H7 (cell line): ENCODE results near the gene CLIP4. TPM values are rescaled to one million over a fixed set of nuclear protein-coding genes. Genes with fewer than 3 reads are reported as not detected.

Source experiments
- DNase-seq: peaks from one replicate; pipeline ENCODE4 v3.0.0; 2012
- H3K27me3 ChIP-seq: 2 replicates; pipeline ENCODE4 v1.6.0; 2011; ENCODE audit warnings: mild to moderate bottlenecking, low read length; ENCODE audit not compliant: control insufficient read depth, insufficient read depth
- H3K36me3 ChIP-seq: replicated peaks from 2 replicates; pipeline ENCODE4 v1.5.1; 2011; ENCODE audit warnings: low read length; ENCODE audit not compliant: control insufficient read depth, insufficient read depth
- H3K4me3 ChIP-seq: 2 replicates; pipeline ENCODE4 v1.5.1; 2011; ENCODE audit warnings: low read depth, mild to moderate bottlenecking, control low read depth, low read length, moderate library complexity; ENCODE audit not compliant: insufficient read depth
- total RNA-seq: library from RNA; depleted of rRNA; stranded (reverse); fragments of >200 nt; shearing (Covaris generic); gene quantifications from 2 replicates; pipeline ENCODE4 v1.2.3, GENCODE V29; 2014

The CLIP4 gene
- total RNA-seq, 1 experiment from 2014 or later = 2.0 TPM

- H3K4me3 ChIP-seq = no peak overlapping the region
- H3K27me3 ChIP-seq = peaks cover 8% of the 10 kb centered on the region; the same call in 1 of the 2 replicates
- no peak for DNase-seq
- H3K36me3 ChIP-seq = no peaks in the 10 kb centered on the region
Observed at GRCh38 chr2:29175338-29175737, 60.1 kb downstream of the CLIP4 start.

GRCh38 chr2:29182334-29182733 lies 67.1 kb downstream of the CLIP4 start:
- H3K4me3 ChIP-seq = no peak overlapping the region
- H3K36me3 ChIP-seq = no peaks in the 10 kb centered on the region
- no peaks in the 10 kb centered on the region; the same call in 1 of the 2 replicates for H3K27me3 ChIP-seq
- DNase-seq = no peak

GRCh38 chr2:29182920-29183319 lies 67.7 kb downstream of the CLIP4 start:
- H3K27me3 ChIP-seq = no peaks in the 10 kb centered on the region; the same call in 1 of the 2 replicates
- H3K36me3 ChIP-seq = no peaks in the 10 kb centered on the region
- H3K4me3 ChIP-seq = no peak overlapping the region
- no peak for DNase-seq

GRCh38 chr2:29184531-29184930 lies 69.3 kb downstream of the CLIP4 start:
- no peaks in the 10 kb centered on the region for H3K27me3 ChIP-seq
- no peak for DNase-seq

GRCh38 chr2:29186817-29187216 lies 71.6 kb downstream of the CLIP4 start:
- Histone ChIP-seq H3K27me3 (no peaks in the 10 kb centered on the region), H3K36me3 (no peaks in the 10 kb centered on the region), H3K4me3 (no peak overlapping the region)
- no peak for DNase-seq

More at GRCh38 chr2:29184531-29184930, 69.3 kb downstream of the CLIP4 start:
- Histone ChIP-seq H3K36me3 (no peaks in the 10 kb centered on the region), H3K4me3 (no peak overlapping the region)

- no peak for DNase-seq
- no peak overlapping the region for H3K4me3 ChIP-seq
- no peaks in the 10 kb centered on the region for H3K36me3 ChIP-seq
- no peaks in the 10 kb centered on the region for H3K27me3 ChIP-seq
Observed at GRCh38 chr2:29187926-29188325, 72.7 kb downstream of the CLIP4 start.

GRCh38 chr2:29189052-29189451 lies 73.8 kb downstream of the CLIP4 start:
- no peak for DNase-seq
- no peak overlapping the region for H3K4me3 ChIP-seq
- H3K36me3 ChIP-seq = no peaks in the 10 kb centered on the region
- H3K27me3 ChIP-seq = no peaks in the 10 kb centered on the region

GRCh38 chr2:29191817-29192216 lies 76.6 kb downstream of the CLIP4 start:
- DNase-seq = no peak
- no peaks in the 10 kb centered on the region for H3K36me3 ChIP-seq
- no peaks in the 10 kb centered on the region for H3K27me3 ChIP-seq
- no peak overlapping the region for H3K4me3 ChIP-seq

- no peak overlapping the region for H3K4me3 ChIP-seq
- no peaks in the 10 kb centered on the region for H3K36me3 ChIP-seq
- H3K27me3 ChIP-seq = no peaks in the 10 kb centered on the region
- DNase-seq = no peak
Observed at GRCh38 chr2:29192526-29192925, 77.3 kb downstream of the CLIP4 start.

GRCh38 chr2:29193111-29193510 lies 77.9 kb downstream of the CLIP4 start:
- no peak for DNase-seq
- no peak overlapping the region for H3K4me3 ChIP-seq
- H3K36me3 ChIP-seq = no peaks in the 10 kb centered on the region
- H3K27me3 ChIP-seq = no peaks in the 10 kb centered on the region

GRCh38 chr2:29193681-29194080 lies 78.5 kb downstream of the CLIP4 start:
- no peak for DNase-seq
- no peaks in the 10 kb centered on the region for H3K36me3 ChIP-seq
- H3K27me3 ChIP-seq = no peaks in the 10 kb centered on the region
- H3K4me3 ChIP-seq = no peak overlapping the region

GRCh38 chr2:29195796-29196195 lies 80.6 kb downstream of the CLIP4 start:
- no peaks in the 10 kb centered on the region for H3K36me3 ChIP-seq
- H3K4me3 ChIP-seq = no peak overlapping the region
- DNase-seq = no peak
- H3K27me3 ChIP-seq = no peaks in the 10 kb centered on the region

GRCh38 chr2:29196792-29197788 lies 81.9 kb downstream of the CLIP4 start:
- Histone ChIP-seq H3K36me3 (no peaks in the 10 kb centered on the region), H3K27me3 (no peaks in the 10 kb centered on the region), H3K4me3 (no peak overlapping the region)
- peak; percentile 75 for DNase-seq

GRCh38 chr2:29201979-29202378 lies 86.8 kb downstream of the CLIP4 start:
- no peaks in the 10 kb centered on the region for H3K36me3 ChIP-seq
- DNase-seq = peak; percentile 43
- H3K27me3 ChIP-seq = no peaks in the 10 kb centered on the region; the same call in 1 of the 2 replicates
- no peak overlapping the region for H3K4me3 ChIP-seq

- H3K4me3 ChIP-seq = no peak overlapping the region
- DNase-seq = no peak
- H3K27me3 ChIP-seq = no peaks in the 10 kb centered on the region; the same call in 1 of the 2 replicates
- no peaks in the 10 kb centered on the region for H3K36me3 ChIP-seq
Observed at GRCh38 chr2:29202819-29203495, 87.7 kb downstream of the CLIP4 start.
